ENCODE results near the gene EMP2. TPM values are rescaled to one million over a fixed set of nuclear protein-coding genes. Genes with fewer than 3 reads are reported as not detected.
A peak's percentile ranks its signal among the peaks of the same experiment; 100 is the strongest.
"Not testable (repeated sequence)": the region's sequence is repeated elsewhere in the genome, so short reads cannot be mapped to it uniquely, and the experiment has no call there.

Gene EMP2
- total and polyA plus RNA-seq, 2 donors: 4.8 to 11.7 TPM

DNA sequence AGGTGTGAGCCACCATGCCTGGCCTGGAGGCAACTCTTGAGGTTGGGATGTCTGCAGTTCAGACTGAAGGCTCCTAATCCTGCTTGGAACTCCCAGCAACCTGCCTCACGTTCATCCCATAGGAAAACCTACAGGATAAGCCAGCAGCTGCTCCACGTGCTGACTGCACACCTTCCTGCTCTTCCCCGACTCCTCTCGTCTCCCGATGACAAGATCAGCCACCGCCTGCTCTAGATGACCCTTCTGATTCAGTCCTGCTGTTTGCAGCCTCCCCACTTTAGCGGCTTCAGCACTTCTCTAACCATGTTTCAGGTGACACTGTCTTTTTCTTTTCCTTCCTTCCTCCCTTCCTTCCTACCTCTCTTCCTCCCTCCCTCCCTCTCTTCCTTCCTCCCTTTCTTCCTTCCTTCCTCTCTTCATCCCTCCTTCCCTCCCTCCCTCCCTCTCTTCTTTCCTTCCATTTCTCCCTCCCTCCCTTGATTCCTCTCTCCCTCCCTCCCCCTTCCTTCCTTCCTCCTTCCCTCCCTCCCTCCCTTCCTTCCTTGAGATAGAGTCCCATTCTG is 61.8 kb downstream of the EMP2 start:
- WGBS: 88% methylated on average over 7 of the region's 7 CpGs
- no peaks in the 10 kb centered on the region for H3K27me3 ChIP-seq (ENCODE audit: control insufficient read depth in 2 of 2, insufficient read depth in 1 of 2, low read length in 1 of 2)
- no peaks in the 10 kb centered on the region for H3K4me1 ChIP-seq (ENCODE audit: control insufficient read depth in 2 of 2, insufficient read depth in 2 of 2, low read length in 2 of 2)
- no peak overlapping the region for H3K4me3 ChIP-seq (ENCODE audit: low read length in 2 of 2)
- no peaks in the 10 kb centered on the region for H3K9me3 ChIP-seq (ENCODE audit: control insufficient read depth in 2 of 2, insufficient read depth in 1 of 2, low read length in 1 of 2)
- no peaks in the 10 kb centered on the region for H3K36me3 ChIP-seq (ENCODE audit: control insufficient read depth in 2 of 2, insufficient read depth in 2 of 2, low read length in 1 of 2)
- no peak overlapping the region for H3K27ac ChIP-seq (ENCODE audit: low read depth in 1 of 2, low read length in 1 of 2)
- no peak for DNase-seq (ENCODE audit: low read depth in 6 of 9, low spot score in 9 of 9)

DNA sequence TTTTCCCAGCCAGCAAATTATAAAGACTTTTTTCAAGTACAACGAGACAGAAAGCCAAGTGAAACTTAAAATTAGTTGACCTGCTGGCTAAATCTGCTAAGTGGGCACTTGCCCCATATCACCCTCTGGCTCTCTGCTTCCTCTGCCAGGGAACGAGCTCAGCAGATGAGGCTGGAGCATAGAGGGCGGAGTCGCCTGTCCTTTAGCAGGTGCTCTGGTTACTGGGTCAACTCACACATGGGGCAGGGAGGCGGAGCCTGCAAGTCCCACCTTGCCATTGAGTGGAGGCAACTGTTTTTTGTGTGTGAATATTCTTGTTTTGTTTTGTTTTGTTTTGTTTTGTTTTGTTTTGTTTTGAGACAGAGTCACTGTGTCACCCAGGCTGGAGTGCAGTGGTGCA is 62.5 kb downstream of the EMP2 start:
- 85% methylated on average over 5 of the region's 5 CpGs for WGBS

GRCh38 chr16:10514369-10515055 is 65.9 kb downstream of the EMP2 start:
- H3K27me3 ChIP-seq (ENCODE audit: control insufficient read depth in 2 of 2, insufficient read depth in 1 of 2, low read length in 1 of 2): no peaks in the 10 kb centered on the region
- H3K4me1 ChIP-seq (ENCODE audit: control insufficient read depth in 2 of 2, insufficient read depth in 2 of 2, low read length in 2 of 2): no peaks in the 10 kb centered on the region
- H3K27ac ChIP-seq (ENCODE audit: low read depth in 1 of 2, low read length in 1 of 2): no peak overlapping the region
- DNase-seq (ENCODE audit: low read depth in 6 of 9, low spot score in 9 of 9): peak in 5 of 9 donors; percentile 26 to 64 (median 42)
- no peaks in the 10 kb centered on the region for H3K9me3 ChIP-seq (ENCODE audit: control insufficient read depth in 2 of 2, insufficient read depth in 1 of 2, low read length in 1 of 2)
- 53% methylated on average over 6 of the region's 6 CpGs for WGBS
- H3K4me3 ChIP-seq (ENCODE audit: low read length in 2 of 2): no peak overlapping the region
- no peaks in the 10 kb centered on the region for H3K36me3 ChIP-seq (ENCODE audit: control insufficient read depth in 2 of 2, insufficient read depth in 2 of 2, low read length in 1 of 2)

More for the DNA sequence above, 62.5 kb downstream of the EMP2 start:
- no peaks in the 10 kb centered on the region for H3K4me1 ChIP-seq (ENCODE audit: control insufficient read depth in 2 of 2, insufficient read depth in 2 of 2, low read length in 2 of 2)
- H3K9me3 ChIP-seq (ENCODE audit: control insufficient read depth in 2 of 2, insufficient read depth in 1 of 2, low read length in 1 of 2): no peaks in the 10 kb centered on the region
- no peak overlapping the region for H3K27ac ChIP-seq (ENCODE audit: low read depth in 1 of 2, low read length in 1 of 2)
- no peak overlapping the region for H3K4me3 ChIP-seq (ENCODE audit: low read length in 2 of 2)
- H3K36me3 ChIP-seq (ENCODE audit: control insufficient read depth in 2 of 2, insufficient read depth in 2 of 2, low read length in 1 of 2): no peaks in the 10 kb centered on the region
- no peaks in the 10 kb centered on the region for H3K27me3 ChIP-seq (ENCODE audit: control insufficient read depth in 2 of 2, insufficient read depth in 1 of 2, low read length in 1 of 2)
- no peak for DNase-seq (ENCODE audit: low read depth in 6 of 9, low spot score in 9 of 9)

GRCh38 chr16:10511829-10512228 is 68.6 kb downstream of the EMP2 start:
- Histone ChIP-seq H3K4me1 (ENCODE audit: control insufficient read depth in 2 of 2, insufficient read depth in 2 of 2, low read length in 2 of 2) (no peaks in the 10 kb centered on the region), H3K27me3 (ENCODE audit: control insufficient read depth in 2 of 2, insufficient read depth in 1 of 2, low read length in 1 of 2) (no peaks in the 10 kb centered on the region), H3K4me3 (ENCODE audit: low read length in 2 of 2) (no peak overlapping the region), H3K9me3 (ENCODE audit: control insufficient read depth in 2 of 2, insufficient read depth in 1 of 2, low read length in 1 of 2) (no peaks in the 10 kb centered on the region), H3K36me3 (ENCODE audit: control insufficient read depth in 2 of 2, insufficient read depth in 2 of 2, low read length in 1 of 2) (no peaks in the 10 kb centered on the region), H3K27ac (ENCODE audit: low read depth in 1 of 2, low read length in 1 of 2) (no peak overlapping the region)
- 91% methylated on average over 1 of the region's 1 CpG for WGBS
- no peak for DNase-seq (ENCODE audit: low read depth in 6 of 9, low spot score in 9 of 9)

DNA sequence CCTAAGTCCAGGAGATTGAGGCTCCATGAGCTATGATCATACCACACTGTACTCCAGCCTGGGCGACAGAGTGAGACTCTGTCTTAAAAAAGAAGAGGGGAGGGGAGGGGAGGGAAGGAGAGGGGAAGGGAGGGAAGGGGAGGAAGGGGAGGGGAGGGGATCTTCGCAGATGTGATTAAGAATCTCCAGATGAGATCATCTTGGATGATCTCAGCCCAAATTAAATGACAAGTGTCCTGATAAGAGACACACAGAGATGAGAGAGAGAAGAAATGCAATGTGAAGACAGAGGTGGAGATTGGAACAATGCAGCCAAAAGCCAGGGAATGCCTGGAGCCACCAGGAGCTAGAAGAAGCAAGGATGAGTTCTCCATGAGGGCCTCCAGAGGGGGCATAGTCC is 70.1 kb downstream of the EMP2 start:
- H3K27ac ChIP-seq (ENCODE audit: low read depth in 1 of 2, low read length in 1 of 2): no peak overlapping the region

GRCh38 chr16:10509534-10510025 is 70.8 kb downstream of the EMP2 start:
- no peaks in the 10 kb centered on the region for H3K9me3 ChIP-seq (ENCODE audit: control insufficient read depth in 2 of 2, insufficient read depth in 1 of 2, low read length in 1 of 2)
- H3K27me3 ChIP-seq (ENCODE audit: control insufficient read depth in 2 of 2, insufficient read depth in 1 of 2, low read length in 1 of 2): no peaks in the 10 kb centered on the region
- WGBS: 31% methylated on average over 6 of the region's 6 CpGs
- H3K36me3 ChIP-seq (ENCODE audit: control insufficient read depth in 2 of 2, insufficient read depth in 2 of 2, low read length in 1 of 2): no peaks in the 10 kb centered on the region
- H3K27ac ChIP-seq (ENCODE audit: low read depth in 1 of 2, low read length in 1 of 2): no peak overlapping the region
- no peak overlapping the region for H3K4me3 ChIP-seq (ENCODE audit: low read length in 2 of 2)
- peak; percentile 41 to 87 (median 76) for DNase-seq (ENCODE audit: low read depth in 6 of 9, low spot score in 9 of 9)
- H3K4me1 ChIP-seq (ENCODE audit: control insufficient read depth in 2 of 2, insufficient read depth in 2 of 2, low read length in 2 of 2): no peaks in the 10 kb centered on the region

More for the DNA sequence above, 70.1 kb downstream of the EMP2 start:
- Histone ChIP-seq H3K27me3 (ENCODE audit: control insufficient read depth in 2 of 2, insufficient read depth in 1 of 2, low read length in 1 of 2) (no peaks in the 10 kb centered on the region), H3K4me3 (ENCODE audit: low read length in 2 of 2) (no peak overlapping the region), H3K4me1 (ENCODE audit: control insufficient read depth in 2 of 2, insufficient read depth in 2 of 2, low read length in 2 of 2) (no peaks in the 10 kb centered on the region), H3K36me3 (ENCODE audit: control insufficient read depth in 2 of 2, insufficient read depth in 2 of 2, low read length in 1 of 2) (no peaks in the 10 kb centered on the region), H3K9me3 (ENCODE audit: control insufficient read depth in 2 of 2, insufficient read depth in 1 of 2, low read length in 1 of 2) (no peaks in the 10 kb centered on the region)
- no peak for DNase-seq (ENCODE audit: low read depth in 6 of 9, low spot score in 9 of 9)
- 69% methylated on average over 2 of the region's 2 CpGs for WGBS

DNA sequence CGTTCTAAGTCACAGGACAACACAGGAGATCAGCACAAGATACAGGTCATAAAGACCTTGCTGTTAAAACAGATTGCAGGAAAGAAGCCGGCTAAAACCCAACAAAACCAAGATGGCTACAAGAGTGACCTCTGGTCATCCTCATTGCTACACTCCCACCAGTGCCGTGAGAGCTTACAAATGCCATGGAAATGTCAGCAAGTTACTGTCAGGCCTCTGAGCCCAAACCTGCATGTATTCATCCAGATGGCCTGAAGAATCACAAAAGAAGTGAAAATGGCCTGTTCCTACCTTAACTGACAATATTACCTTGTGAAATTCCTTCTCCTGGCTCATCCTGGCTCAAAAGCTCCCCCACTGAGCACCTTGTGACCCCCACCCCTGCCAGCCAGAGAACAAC is 75.1 kb downstream of the EMP2 start:
- H3K27ac ChIP-seq (ENCODE audit: low read depth in 1 of 2, low read length in 1 of 2); H3K9me3 ChIP-seq (ENCODE audit: control insufficient read depth in 2 of 2, insufficient read depth in 1 of 2, low read length in 1 of 2); H3K36me3 ChIP-seq (ENCODE audit: control insufficient read depth in 2 of 2, insufficient read depth in 2 of 2, low read length in 1 of 2); H3K4me3 ChIP-seq (ENCODE audit: low read length in 2 of 2); H3K4me1 ChIP-seq (ENCODE audit: control insufficient read depth in 2 of 2, insufficient read depth in 2 of 2, low read length in 2 of 2); H3K27me3 ChIP-seq (ENCODE audit: control insufficient read depth in 2 of 2, insufficient read depth in 1 of 2, low read length in 1 of 2); DNase-seq (ENCODE audit: low read depth in 6 of 9, low spot score in 9 of 9): not testable (repeated sequence)
- 88% methylated on average over 3 of the region's 3 CpGs for WGBS

DNA sequence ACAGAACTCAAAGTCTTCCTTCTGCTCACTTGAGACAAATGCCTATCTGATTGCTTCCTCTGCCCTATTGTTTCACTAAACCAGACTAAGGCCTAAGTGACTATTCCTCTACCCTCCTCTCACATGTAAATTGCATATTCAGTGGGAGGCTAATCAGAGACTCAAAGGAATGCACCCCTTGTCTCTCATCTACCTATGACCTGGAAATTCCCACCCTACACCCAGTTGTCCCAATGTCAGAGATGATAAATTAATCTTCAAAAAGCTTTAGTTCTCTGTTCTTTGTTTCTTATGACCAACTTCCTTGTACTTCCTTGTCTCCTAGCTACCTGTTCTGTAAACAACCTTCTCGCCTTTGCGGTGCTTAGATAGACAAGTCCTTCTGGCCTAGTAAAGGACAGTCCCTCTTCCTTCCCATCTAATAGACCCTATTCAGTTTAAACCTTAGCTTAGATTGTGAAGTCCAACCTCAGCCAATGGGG is 76.0 kb downstream of the EMP2 start:
- Histone ChIP-seq H3K36me3 (ENCODE audit: control insufficient read depth in 2 of 2, insufficient read depth in 2 of 2, low read length in 1 of 2) (no peaks in the 10 kb centered on the region), H3K9me3 (ENCODE audit: control insufficient read depth in 2 of 2, insufficient read depth in 1 of 2, low read length in 1 of 2) (no peaks in the 10 kb centered on the region), H3K27ac (ENCODE audit: low read depth in 1 of 2, low read length in 1 of 2) (no peak overlapping the region), H3K4me3 (ENCODE audit: low read length in 2 of 2) (no peak overlapping the region), H3K27me3 (ENCODE audit: control insufficient read depth in 2 of 2, insufficient read depth in 1 of 2, low read length in 1 of 2) (no peaks in the 10 kb centered on the region), H3K4me1 (ENCODE audit: control insufficient read depth in 2 of 2, insufficient read depth in 2 of 2, low read length in 2 of 2) (no peaks in the 10 kb centered on the region)
- 91% methylated on average over 2 of the region's 2 CpGs for WGBS
- no peak for DNase-seq (ENCODE audit: low read depth in 6 of 9, low spot score in 9 of 9)

DNA sequence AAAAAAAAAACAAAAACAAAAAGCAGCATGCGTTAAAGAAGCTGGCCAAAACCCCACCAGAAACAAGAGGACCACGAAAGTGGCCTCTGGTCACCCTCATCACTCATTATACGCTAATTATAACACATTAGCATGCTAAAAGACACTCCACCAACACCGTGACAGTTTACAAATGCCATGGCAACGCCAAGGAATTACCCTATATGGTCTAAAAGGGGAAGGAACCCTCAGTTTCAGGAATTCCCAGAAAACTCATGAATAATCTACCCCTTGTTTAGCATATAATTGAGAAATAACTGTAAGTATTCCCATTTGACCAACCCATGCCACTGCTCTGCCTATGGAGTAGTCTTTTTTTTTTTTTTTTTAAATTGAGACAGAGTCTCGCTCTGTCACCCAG is 77.6 kb downstream of the EMP2 start:
- Histone ChIP-seq H3K4me3 (ENCODE audit: low read length in 2 of 2) (no peak overlapping the region), H3K4me1 (ENCODE audit: control insufficient read depth in 2 of 2, insufficient read depth in 2 of 2, low read length in 2 of 2) (no peaks in the 10 kb centered on the region), H3K27ac (ENCODE audit: low read depth in 1 of 2, low read length in 1 of 2) (no peak overlapping the region), H3K9me3 (ENCODE audit: control insufficient read depth in 2 of 2, insufficient read depth in 1 of 2, low read length in 1 of 2) (no peaks in the 10 kb centered on the region), H3K27me3 (ENCODE audit: control insufficient read depth in 2 of 2, insufficient read depth in 1 of 2, low read length in 1 of 2) (no peaks in the 10 kb centered on the region), H3K36me3 (ENCODE audit: control insufficient read depth in 2 of 2, insufficient read depth in 2 of 2, low read length in 1 of 2) (no peaks in the 10 kb centered on the region)
- DNase-seq (ENCODE audit: low read depth in 6 of 9, low spot score in 9 of 9): no peak
- 98% methylated on average over 6 of the region's 6 CpGs for WGBS

Data from thymus (tissue), 11 donors.